GM10248 (cell line): ENCODE measurements around the gene CNPPD1.

Source experiments
- CTCF ChIA-PET: fragments of 300-600 bp; sonication (Branson Sonifier 250); formaldehyde crosslinking; extraction: SDS; loops from one replicate; lab custom pipeline; 2021; ENCODE audit warnings: antibody characterized with exemption; lab: Yijun Ruan, JAX
- POLR2A ChIA-PET: fragments of 350-650 bp; sonication (Branson Sonifier 250); formaldehyde crosslinking; extraction: SDS; loops from one replicate; lab custom pipeline; 2020; ENCODE audit warnings: antibody characterized with exemption; lab: Yijun Ruan, JAX
- DNase-seq: peaks from one replicate; pipeline ENCODE4 v3.0.0; 2012; ENCODE audit errors: extremely low spot score
- TF ChIP-seq, protein P1 (sequence below): IDR thresholded peaks from 2 replicates; pipeline ENCODE4 v1.5.1; 2012; ENCODE audit warnings: mild to moderate bottlenecking, low read depth; ENCODE audit errors: extremely low read depth, missing control alignments, control extremely low read depth

Gene CNPPD1

GRCh38 chr2:219214786-219215185 lies 38.1 kb upstream of the CNPPD1 start:
- DNase-seq: no peak
- TF ChIP-seq, protein P1, sequence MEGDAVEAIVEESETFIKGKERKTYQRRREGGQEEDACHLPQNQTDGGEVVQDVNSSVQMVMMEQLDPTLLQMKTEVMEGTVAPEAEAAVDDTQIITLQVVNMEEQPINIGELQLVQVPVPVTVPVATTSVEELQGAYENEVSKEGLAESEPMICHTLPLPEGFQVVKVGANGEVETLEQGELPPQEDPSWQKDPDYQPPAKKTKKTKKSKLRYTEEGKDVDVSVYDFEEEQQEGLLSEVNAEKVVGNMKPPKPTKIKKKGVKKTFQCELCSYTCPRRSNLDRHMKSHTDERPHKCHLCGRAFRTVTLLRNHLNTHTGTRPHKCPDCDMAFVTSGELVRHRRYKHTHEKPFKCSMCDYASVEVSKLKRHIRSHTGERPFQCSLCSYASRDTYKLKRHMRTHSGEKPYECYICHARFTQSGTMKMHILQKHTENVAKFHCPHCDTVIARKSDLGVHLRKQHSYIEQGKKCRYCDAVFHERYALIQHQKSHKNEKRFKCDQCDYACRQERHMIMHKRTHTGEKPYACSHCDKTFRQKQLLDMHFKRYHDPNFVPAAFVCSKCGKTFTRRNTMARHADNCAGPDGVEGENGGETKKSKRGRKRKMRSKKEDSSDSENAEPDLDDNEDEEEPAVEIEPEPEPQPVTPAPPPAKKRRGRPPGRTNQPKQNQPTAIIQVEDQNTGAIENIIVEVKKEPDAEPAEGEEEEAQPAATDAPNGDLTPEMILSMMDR: no peak
- ChIA-PET CTCF (interaction anchor here (0.8 to 2.4 kb wide), 4 partner anchors 12 to 81 kb away, joined by 3 to 6 read pairs (median 6); no protein-coding TSS in a partner anchor), POLR2A (interaction anchor here (0.6 kb wide), 1 partner anchor 18 kb away, joined by 3 read pairs; no protein-coding TSS in a partner anchor)

DNA sequence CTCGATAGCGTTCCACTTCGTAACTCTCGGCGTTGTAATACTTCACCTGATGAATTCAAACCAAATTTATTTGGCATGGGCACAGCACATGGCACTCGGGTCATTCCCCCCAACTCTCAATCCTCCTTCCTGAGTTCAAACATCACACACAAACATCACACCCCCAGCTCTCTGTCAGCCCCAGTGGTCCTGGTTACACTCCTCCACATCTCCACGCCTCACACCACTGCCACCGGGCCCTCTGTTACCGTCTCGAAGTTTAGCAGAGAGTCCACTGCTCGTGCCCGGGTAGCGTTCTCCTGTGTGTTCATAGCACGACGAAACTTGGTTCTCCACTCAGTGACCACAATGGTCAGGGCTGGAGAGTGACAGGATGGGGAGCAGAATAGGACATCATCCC lies 37.4 kb upstream of the CNPPD1 start:
- ChIA-PET CTCF (interaction anchor here (0.8 to 2.4 kb wide), 4 partner anchors 11 to 81 kb away, joined by 3 to 6 read pairs (median 6); no protein-coding TSS in a partner anchor), POLR2A (no interaction called here)
- TF ChIP-seq, protein P1: no peak
- no peak for DNase-seq

DNA sequence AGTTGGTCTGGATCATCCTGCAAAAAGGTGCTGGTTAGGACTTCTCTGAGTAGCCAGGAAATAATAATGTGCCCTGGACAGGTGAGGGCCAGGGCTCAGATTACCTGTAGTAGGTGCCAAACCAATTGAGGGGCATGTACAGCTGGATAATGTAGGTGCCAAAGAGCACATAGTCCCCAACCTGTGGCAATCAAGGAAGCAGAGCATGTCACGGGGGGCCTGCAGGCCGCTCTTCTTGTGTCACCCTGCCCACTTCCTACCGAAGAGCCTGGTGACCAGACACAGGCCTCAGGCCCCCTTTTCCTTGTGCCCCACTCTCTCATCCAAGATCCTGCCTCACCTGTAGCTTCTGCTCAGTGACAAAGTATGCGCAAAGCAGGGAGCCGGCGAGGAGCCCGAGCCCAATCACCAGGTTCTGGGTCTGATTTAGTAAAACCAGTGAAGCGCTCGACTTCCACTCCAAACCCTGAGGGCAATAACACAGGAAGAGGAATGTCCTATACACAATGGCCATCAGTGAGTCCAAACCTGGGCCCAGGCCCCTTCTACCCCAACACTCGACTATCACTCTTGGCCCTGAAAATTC lies 36.9 kb upstream of the CNPPD1 start:
- CTCF ChIA-PET: interaction anchor here (1.2 to 3.6 kb wide), 6 partner anchors 10 to 316 kb away, joined by 3 to 15 read pairs (median 6); no protein-coding TSS in a partner anchor
- POLR2A ChIA-PET: interaction anchor here (0.5 kb wide), 1 partner anchor 39 kb away, joined by 4 read pairs; the partner anchor contains the start of gene TUBA4B
- DNase-seq: no peak
- TF ChIP-seq, protein P1: no peak

DNA sequence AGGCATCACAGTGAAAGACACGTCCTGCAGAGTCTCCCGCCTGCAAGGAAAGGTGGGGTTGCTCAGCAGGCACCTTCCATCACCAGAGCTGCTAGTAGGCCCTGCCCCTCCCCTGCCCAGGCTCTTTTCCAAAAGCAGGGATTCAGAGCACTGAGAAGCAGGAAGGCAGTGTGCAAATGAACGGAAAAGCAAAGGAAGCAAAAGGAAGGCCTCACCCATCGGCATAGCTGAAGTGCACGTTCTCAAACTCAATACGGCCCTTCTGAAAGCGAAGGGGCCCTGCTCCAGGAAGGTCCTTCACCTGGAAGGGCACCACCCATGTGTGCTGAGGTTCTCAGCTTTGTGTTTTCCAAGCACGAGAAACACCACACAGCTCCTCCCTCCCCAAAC lies 36.3 kb upstream of the CNPPD1 start:
- DNase-seq: no peak
- POLR2A ChIA-PET: interaction anchor here (0.5 kb wide), 1 partner anchor 40 kb away, joined by 4 read pairs; the partner anchor contains the start of gene TUBA4B
- CTCF ChIA-PET: interaction anchor here (1.2 to 3.6 kb wide), 8 partner anchors 9 to 317 kb away, joined by 3 to 15 read pairs (median 5); partner anchors contain the start of gene CNPPD1
- TF ChIP-seq, protein P1: no peak

DNA sequence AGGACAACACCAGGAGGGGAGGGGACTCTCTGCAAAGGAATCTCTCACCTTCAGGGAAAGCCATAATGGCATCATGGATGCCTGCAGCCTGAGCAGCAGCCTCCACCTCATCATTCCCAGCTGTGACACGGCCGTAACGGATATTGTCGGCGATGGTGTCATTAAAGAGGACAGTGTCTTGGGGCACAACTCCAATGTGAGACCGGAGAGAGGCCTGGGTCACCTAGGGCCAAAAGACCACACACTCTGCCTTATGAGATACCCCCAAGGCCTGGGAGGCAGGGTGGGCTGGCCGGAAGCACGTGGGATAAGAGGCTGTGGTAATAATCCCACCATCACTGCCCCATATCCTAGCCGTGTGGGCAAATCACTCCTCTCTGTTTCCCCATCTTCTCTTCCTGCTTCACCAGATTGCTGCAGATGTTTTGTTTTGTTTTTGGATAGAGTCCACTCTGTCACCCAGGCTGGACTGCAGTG lies 34.2 kb upstream of the CNPPD1 start:
- TF ChIP-seq, protein P1: no peak
- CTCF ChIA-PET: interaction anchor here (0.7 to 3.6 kb wide), 12 partner anchors 10 to 91 kb away, joined by 3 to 15 read pairs (median 3); partner anchors contain the start of gene NHEJ1
- POLR2A ChIA-PET: interaction anchor here (0.5 kb wide), 1 partner anchor 45 kb away, joined by 5 read pairs; no protein-coding TSS in a partner anchor
- no peak for DNase-seq

- CTCF ChIA-PET: interaction anchor here (1.2 to 3.6 kb wide), 3 partner anchors 35 to 83 kb away, joined by 3 to 15 read pairs (median 4); no protein-coding TSS in a partner anchor
- no peak for DNase-seq
- TF ChIP-seq, protein P1: no peak
- POLR2A ChIA-PET: interaction anchor here (0.5 kb wide), 1 partner anchor 45 kb away, joined by 5 read pairs; no protein-coding TSS in a partner anchor
Measured at GRCh38 chr2:219210196-219210885, 33.6 kb upstream of the CNPPD1 start.
